ENCODE measurements around the gene DDX46.
"Not testable (repeated sequence)": the region's sequence is repeated elsewhere in the genome, so short reads cannot be mapped to it uniquely, and the experiment has no call there.

The DDX46 gene

GRCh38 chr5:134787692-134788091 lies 29.1 kb downstream of the DDX46 start:
- DNase-seq: no peak

DNA sequence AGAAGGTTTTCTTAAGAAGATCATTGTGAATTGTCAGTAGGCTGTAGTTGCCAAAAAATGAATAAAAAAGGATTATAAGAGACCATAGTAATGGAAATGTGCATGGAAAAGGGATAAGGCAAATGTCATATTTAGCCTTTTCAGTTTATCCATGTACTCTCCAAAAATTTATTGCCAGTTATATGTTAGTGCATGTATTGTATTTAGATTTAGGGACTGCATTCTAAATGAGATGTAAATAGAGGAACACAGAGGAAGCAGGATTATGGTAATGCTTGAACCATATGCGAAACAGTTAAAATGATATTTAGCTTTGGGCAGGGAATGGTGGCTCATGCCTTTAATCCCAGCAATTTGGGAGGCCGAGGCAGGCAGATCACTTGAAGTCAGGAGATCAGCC lies 33.0 kb downstream of the DDX46 start:
- DNase-seq: no peak

- DNase-seq: no peak
Measured at GRCh38 chr5:134792286-134792685, 33.7 kb downstream of the DDX46 start.

DNA sequence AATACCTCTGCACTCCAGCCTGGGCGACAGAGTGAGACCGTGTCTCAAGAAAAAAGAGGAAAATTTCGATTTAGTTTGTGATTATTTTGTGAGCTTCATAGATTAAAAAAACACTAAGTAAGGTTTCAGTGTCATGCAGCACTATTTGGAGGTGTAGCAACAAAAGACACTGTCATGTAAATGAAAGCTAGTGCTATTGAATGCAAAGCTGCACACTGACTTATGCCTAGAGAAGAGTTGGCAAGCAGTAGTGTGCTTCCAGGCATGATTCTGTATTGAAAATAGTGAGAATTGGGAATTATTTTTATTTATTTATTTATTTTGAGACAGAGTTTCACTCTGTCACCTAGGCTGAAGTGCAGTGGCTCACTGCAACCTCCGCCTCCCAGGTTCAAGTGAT lies 34.5 kb downstream of the DDX46 start:
- no peak for DNase-seq

- no peak for DNase-seq
Measured at GRCh38 chr5:134794082-134794481, 35.5 kb downstream of the DDX46 start.

DNA sequence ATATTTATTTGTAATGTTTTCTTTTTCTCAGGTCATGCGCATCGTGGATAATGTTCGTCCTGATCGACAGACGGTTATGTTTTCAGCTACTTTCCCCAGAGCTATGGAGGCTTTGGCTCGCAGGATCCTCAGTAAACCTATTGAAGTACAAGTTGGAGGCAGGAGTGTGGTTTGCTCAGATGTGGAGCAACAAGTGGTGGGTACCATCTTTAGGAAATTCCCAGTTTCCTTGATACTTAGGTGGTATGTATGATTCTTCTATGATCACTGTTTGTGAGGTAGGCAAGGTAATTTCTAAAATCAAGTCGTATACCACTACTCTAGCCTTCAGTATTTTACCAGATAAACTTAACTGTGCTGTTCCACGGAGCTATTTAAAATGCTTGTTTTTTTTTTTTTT lies 36.2 kb downstream of the DDX46 start:
- DNase-seq: no peak

GRCh38 chr5:134798468-134798867 lies 39.9 kb downstream of the DDX46 start:
- no peak for DNase-seq

- no peak for DNase-seq
Measured at GRCh38 chr5:134803821-134804220, 45.2 kb downstream of the DDX46 start.

DNA sequence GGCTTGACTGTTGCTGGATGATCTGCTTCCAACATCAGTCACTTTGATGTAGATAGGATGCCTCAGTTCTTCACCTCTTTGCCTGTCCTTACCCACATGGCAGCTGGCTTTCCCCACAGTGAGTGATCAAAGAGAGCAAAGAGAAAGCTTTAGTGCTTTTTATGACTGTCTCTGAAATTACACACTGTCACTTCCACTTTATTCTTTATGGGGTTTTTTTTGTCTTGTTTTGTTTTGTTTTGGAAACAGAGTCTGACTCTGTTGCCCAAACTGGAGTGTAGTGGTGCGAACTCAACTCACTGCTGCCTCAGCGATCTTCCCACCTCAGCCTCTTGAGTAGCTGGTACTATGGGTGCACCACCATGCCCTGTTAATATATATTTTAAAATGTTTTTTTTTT lies 54.8 kb downstream of the DDX46 start:
- DNase-seq: no peak

DNA sequence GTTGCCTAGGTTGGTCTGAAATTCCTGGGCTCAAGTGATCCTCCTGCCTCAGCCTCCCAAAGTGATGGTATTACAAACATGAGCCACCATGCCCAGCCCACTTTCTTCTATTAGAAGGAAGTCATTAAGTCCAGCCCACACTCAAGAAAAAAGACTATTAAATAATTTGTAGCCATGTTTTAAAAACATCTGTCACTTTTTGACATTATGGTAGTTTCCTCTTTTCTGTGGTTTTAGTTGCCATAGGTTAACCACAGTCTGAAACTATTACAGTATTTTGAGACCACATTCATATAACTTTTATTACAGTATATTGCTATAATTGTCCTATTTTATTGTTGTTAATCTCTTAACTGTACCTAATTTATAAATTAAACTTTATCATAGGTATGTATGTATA lies 55.2 kb downstream of the DDX46 start:
- no peak for DNase-seq

DNA sequence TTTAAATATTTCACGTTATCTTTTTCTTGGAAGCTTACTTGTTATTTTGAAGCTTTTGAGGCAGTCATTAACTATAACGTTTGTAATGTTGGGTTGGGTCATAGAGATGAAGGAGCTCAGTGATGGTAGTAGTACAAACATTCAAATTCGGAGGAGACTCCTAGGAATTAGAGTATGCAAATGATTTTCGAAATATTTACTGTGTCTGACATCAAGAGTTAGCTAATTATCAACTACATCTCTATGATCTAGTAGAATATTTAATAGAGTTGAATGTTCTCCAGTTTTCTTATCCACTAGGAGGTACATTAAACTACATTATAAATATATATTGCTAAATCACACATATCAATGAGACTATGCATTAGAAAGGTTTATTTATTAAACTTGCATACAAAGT lies 58.4 kb downstream of the DDX46 start:
- DNase-seq: no peak

DNA sequence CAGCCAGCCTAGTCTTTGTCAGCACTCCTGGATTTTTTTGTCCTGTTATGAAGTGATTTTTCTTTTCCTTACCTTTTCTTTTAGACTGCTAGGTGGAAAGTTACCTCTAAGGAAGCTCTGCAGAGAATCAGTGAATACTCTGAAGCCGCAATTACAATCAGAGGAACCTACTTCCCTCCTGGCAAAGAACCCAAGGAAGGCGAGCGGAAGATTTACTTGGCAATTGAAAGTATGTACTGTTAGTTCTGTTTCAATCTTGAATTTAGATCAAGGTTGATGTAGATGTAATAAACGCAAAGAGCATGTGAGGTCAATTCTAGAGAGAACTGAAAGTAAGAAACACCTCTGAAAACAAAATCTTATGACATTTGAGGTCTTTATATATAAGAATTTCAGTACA lies 60.2 kb downstream of the DDX46 start:
- no peak for DNase-seq

- no peak for DNase-seq
Measured at GRCh38 chr5:134819407-134819963, 60.9 kb downstream of the DDX46 start.

GRCh38 chr5:134821841-134822240 lies 63.3 kb downstream of the DDX46 start:
- no peak for DNase-seq

- DNase-seq: no peak
Measured at GRCh38 chr5:134824681-134825080, 66.1 kb downstream of the DDX46 start.

DNA sequence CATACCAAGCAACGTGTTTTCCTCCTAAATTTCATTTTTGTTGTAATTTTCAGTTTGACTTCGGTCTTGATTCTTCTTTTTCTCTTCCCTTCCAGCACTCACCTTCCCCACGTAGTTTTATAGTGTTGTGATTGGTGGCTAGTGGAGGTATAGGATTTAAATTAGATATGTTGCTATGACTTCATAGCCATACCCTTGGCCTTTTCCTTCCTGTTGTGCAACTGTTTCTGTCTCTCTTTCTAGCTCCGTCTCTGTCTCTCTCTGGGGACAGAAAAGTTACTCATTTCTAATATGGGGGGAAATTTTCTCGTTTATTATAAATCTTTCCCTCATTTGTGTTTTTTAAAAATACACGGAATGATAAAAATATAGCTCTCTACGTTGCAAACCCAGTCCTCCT lies 66.6 kb downstream of the DDX46 start:
- DNase-seq: no peak

- no peak for DNase-seq
Measured at GRCh38 chr5:134833340-134834032, 74.9 kb downstream of the DDX46 start.

GRCh38 chr5:134835623-134836022 lies 77.0 kb downstream of the DDX46 start:
- DNase-seq: no peak

- DNase-seq: no peak
Measured at GRCh38 chr5:134837530-134838181, 79.1 kb downstream of the DDX46 start.

DNA sequence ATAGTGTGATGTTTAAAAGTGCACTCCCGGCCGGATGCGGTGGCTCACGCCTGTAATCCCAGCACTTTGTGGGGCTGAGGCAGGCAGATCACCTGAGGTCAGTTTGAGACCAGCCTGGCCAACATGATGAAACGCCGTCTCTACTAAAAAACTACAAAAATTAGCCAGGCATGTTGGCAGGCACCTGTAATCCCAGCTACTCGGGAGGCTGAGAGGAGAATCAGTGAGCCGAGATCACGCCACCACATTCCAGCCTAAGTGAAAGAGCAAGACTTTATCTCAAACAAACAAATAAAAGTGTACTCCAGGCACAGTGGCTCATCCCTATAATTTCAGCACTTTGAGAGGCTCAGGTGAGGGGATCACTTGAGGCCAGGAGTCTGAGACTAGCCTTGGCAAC lies 79.8 kb downstream of the DDX46 start:
- DNase-seq: not testable (repeated sequence)

- no peak for DNase-seq
Measured at GRCh38 chr5:134840811-134841210, 82.2 kb downstream of the DDX46 start.

DNA sequence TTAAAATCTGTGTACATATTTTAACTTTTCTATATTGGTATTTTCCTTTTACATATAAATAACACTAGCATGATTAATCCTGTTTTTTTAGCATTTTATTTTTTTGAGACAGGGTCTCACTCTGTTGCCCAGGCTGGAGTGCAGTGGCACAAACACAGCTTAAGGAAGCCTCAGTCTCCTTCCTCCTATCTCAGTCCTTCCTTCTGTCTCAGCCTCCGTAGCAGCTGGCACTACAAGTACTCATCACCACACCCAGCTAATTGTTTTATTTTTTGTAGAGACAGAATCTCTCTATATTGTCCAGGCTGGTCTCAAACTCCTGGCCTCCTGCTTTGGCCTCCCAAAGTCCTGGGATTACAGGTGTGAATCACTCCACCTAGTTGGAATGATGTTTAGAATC lies 85.7 kb downstream of the DDX46 start:
- DNase-seq: no peak

GRCh38 chr5:134845335-134845851 lies 86.8 kb downstream of the DDX46 start:
- DNase-seq: no peak

GRCh38 chr5:134845852-134846640 lies 87.5 kb downstream of the DDX46 start, which contains the start of gene C5orf24:
Gene C5orf24 (plus strand): TSS chr5:134845968. CDS start chr5:134854901, 8,933 bp downstream.
- DNase-seq: peak; percentile 53

All from NCI-H526 treated with DMSO at 0.1 percent for 48 hours (cell line).